Gastrocnemius medialis (tissue), 4 donors: ENCODE measurements around the gene TSPAN2.

Source experiments
- CTCF ChIP-seq, 5 experiments: fragments of 450-650 bp in 3 of 5; fragments of 200-600 bp in 2 of 5; sonication (generic) in 2 of 5; IDR thresholded peaks in 4 of 5; conservative IDR thresholded peaks in 1 of 5; 1 replicate in 4 of 5; 2 replicates in 1 of 5; pipeline ENCODE4 v1.5.1; 2016 to 2019; ENCODE audit warnings: antibody characterized with exemption in 5 of 5, mild to moderate bottlenecking in 3 of 5, moderate library complexity in 3 of 5
- POLR2A ChIP-seq, 2 donors: fragments of 450-650 bp; IDR thresholded peaks; one replicate each; pipeline ENCODE4 v1.6.1; 2017; ENCODE audit warnings: antibody characterized with exemption in 2 of 2, mild to moderate bottlenecking in 2 of 2, moderate library complexity in 2 of 2

DNA sequence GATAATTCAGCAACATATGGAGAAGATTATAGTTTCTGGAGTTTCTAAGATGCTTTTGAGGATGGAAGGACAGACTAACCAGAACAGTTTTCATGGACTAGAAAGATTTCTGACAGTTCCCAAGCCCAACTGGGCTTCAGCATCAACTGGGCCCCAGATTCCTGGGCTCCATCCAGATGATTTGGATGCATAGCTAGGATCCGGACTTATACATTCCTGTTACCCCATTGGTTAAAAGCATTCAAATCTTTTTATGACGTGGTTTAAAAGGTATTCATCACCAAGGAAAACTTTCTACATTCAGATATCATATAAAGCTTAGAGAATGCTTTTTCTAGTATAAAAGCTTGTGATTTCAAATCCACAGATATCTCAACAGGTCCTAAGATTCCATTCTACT, 30.0 kb downstream of the TSPAN2 start:
- no peak for TF ChIP-seq CTCF (IDR thresholded peaks at IDR 0.05 in 4 of 5, conservative IDR thresholded peaks at IDR 0.05 in 1 of 5)
- no peak for TF ChIP-seq POLR2A (IDR thresholded peaks at IDR 0.05)
